H1 (cell line): ENCODE results near the gene NAE1. TPM values are rescaled to one million over a fixed set of nuclear protein-coding genes. Genes with fewer than 3 reads are reported as not detected.

Experiments used
- CTCF ChIA-PET: fragments of 300-600 bp; sonication (Branson Sonifier 250); formaldehyde crosslinking; loops from one replicate; lab custom pipeline; 2021; ENCODE audit not compliant: partially characterized antibody; lab: Charles Lee
- POLR2A ChIA-PET: fragments of 300-600 bp; sonication (Branson Sonifier 250); formaldehyde crosslinking; loops from one replicate; lab custom pipeline; 2021; ENCODE audit warnings: inconsistent platforms; ENCODE audit not compliant: partially characterized antibody; lab: Charles Lee
- DNase-seq, 2 experiments: peaks; one replicate each; pipeline versions ENCODE4 v3.0.0 to v3.0.0-alpha.2; 2010 to 2022; ENCODE audit warnings: low spot score in 2 of 2, low read depth in 1 of 2, mixed read lengths in 1 of 2
- FAIRE-seq: peaks from 2 replicates; lab custom pipeline; 2011; peaks lifted over from hg19 to GRCh38; lab: Jason Lieb, UNC
- H2AFZ ChIP-seq: 2 replicates; pipeline ENCODE4 v1.8.1; 2012; ENCODE audit warnings: low read length, inconsistent platforms
- H2AK5ac ChIP-seq: 2 replicates; pipeline ENCODE4 v1.6.1; 2013; ENCODE audit warnings: low read depth, low read length
- H2BK120ac ChIP-seq: replicated peaks from 2 replicates; pipeline ENCODE3; 2013; ENCODE audit warnings: low read depth, low read length, inconsistent platforms
- H2BK12ac ChIP-seq: 2 replicates; pipeline ENCODE4 v1.6.1; 2013; ENCODE audit warnings: low read depth, low read length
- H2BK15ac ChIP-seq: 2 replicates; pipeline ENCODE4 v1.6.1; 2013; ENCODE audit warnings: low read length
- H2BK20ac ChIP-seq: 2 replicates; pipeline ENCODE4 v1.6.1; 2013; ENCODE audit warnings: low read length
- H2BK5ac ChIP-seq: 2 replicates; pipeline ENCODE4 v1.6.1; 2013; ENCODE audit warnings: low read depth, low read length
- H3K14ac ChIP-seq: 2 replicates; pipeline ENCODE4 v1.6.1; 2013; ENCODE audit warnings: inconsistent platforms; ENCODE audit not compliant: insufficient read length
- H3K18ac ChIP-seq: 2 replicates; pipeline ENCODE4 v1.6.1; 2013; ENCODE audit warnings: low read length; ENCODE audit errors: extremely low read depth
- H3K23ac ChIP-seq: 2 replicates; pipeline ENCODE4 v1.6.1; 2013; ENCODE audit warnings: inconsistent platforms; ENCODE audit not compliant: insufficient read length
- H3K23me2 ChIP-seq: 2 replicates; pipeline ENCODE4 v1.6.1; 2013; ENCODE audit warnings: low read depth, low read length
- H3K27ac ChIP-seq: 2 replicates; pipeline ENCODE4 v1.6.1; 2011; ENCODE audit warnings: low read depth, low read length, inconsistent platforms
- H3K27me3 ChIP-seq, 4 experiments: replicated peaks in 1 of 4; 1 replicate in 1 of 4; 2 replicates in 3 of 4; pipeline versions ENCODE4 v1.6.1 to v1.8.1; 2011 to 2013; ENCODE audit warnings: low read length in 3 of 4, mild to moderate bottlenecking in 3 of 4, inconsistent platforms in 2 of 4, mixed read lengths in 2 of 4, moderate library complexity in 1 of 4; ENCODE audit not compliant: control insufficient read depth in 3 of 4, insufficient read depth in 3 of 4; ENCODE audit errors: extremely low read depth in 1 of 4
- H3K36me3 ChIP-seq, 4 experiments: 2 replicates each; pipeline versions ENCODE4 v1.6.1 to v1.8.1; 2011 to 2013; ENCODE audit warnings: mild to moderate bottlenecking in 4 of 4, low read length in 3 of 4, moderate library complexity in 2 of 4, control low read depth in 1 of 4, inconsistent platforms in 1 of 4; ENCODE audit not compliant: insufficient read depth in 4 of 4, control insufficient read depth in 2 of 4
- H3K4ac ChIP-seq: replicated peaks from 2 replicates; pipeline ENCODE3; 2013; ENCODE audit warnings: low read length, low read depth, mixed read lengths, inconsistent platforms; ENCODE audit not compliant: insufficient read length
- H3K4me1 ChIP-seq, 4 experiments: replicated peaks in 1 of 4; 1 replicate in 1 of 4; 2 replicates in 3 of 4; pipeline versions ENCODE4 v1.6.1 to v1.8.1; 2011 to 2013; ENCODE audit warnings: low read length in 3 of 4, inconsistent platforms in 2 of 4, mixed read lengths in 1 of 4; ENCODE audit not compliant: insufficient read depth in 4 of 4, control insufficient read depth in 3 of 4
- H3K4me2 ChIP-seq, 2 experiments: 2 replicates each; pipeline versions ENCODE4 v1.6.1 to v1.8.1; 2011 to 2013; ENCODE audit warnings: low read depth in 2 of 2, low read length in 2 of 2, control low read depth in 1 of 2, inconsistent platforms in 1 of 2, mild to moderate bottlenecking in 1 of 2; ENCODE audit not compliant: insufficient read depth in 1 of 2
- H3K4me3 ChIP-seq, 4 experiments: fragments of 200-600, 300-600 bp in 1 of 4; sonication (generic), shearing (Covaris generic), sonication (Bioruptor Twin) in 1 of 4; 2 replicates each; pipeline versions ENCODE4 v1.5.1 to v1.8.1; 2011 to 2016; ENCODE audit warnings: low read length in 4 of 4, low read depth in 3 of 4, control low read depth in 2 of 4, inconsistent platforms in 2 of 4, mild to moderate bottlenecking in 2 of 4, mixed read lengths in 1 of 4, moderate library complexity in 1 of 4; ENCODE audit not compliant: insufficient read depth in 2 of 4; ENCODE audit errors: extremely low read depth in 1 of 4
- H3K56ac ChIP-seq: replicated peaks from 2 replicates; pipeline ENCODE3; 2013; ENCODE audit warnings: low read depth, mild to moderate bottlenecking, mixed read lengths, low read length, inconsistent platforms; ENCODE audit not compliant: insufficient read length
- H3K79me1 ChIP-seq: 2 replicates; pipeline ENCODE4 v1.6.1; 2013; ENCODE audit warnings: low read depth, low read length, control low read depth
- H3K79me2 ChIP-seq, 2 experiments: 2 replicates each; pipeline versions ENCODE4 v1.6.1 to v1.8.1; 2012 to 2013; ENCODE audit warnings: low read length in 2 of 2, mild to moderate bottlenecking in 2 of 2, inconsistent platforms in 1 of 2; ENCODE audit not compliant: insufficient read depth in 2 of 2, control insufficient read depth in 1 of 2
- H3K9ac ChIP-seq, 4 experiments: replicated peaks in 1 of 4; 1 replicate in 1 of 4; 2 replicates in 3 of 4; pipeline versions ENCODE4 v1.6.1 to v1.8.1; 2011 to 2013; ENCODE audit warnings: low read depth in 3 of 4, low read length in 3 of 4, control low read depth in 2 of 4, mild to moderate bottlenecking in 2 of 4, moderate library complexity in 2 of 4, inconsistent platforms in 1 of 4; ENCODE audit errors: extremely low read depth in 1 of 4
- H3K9me3 ChIP-seq, 2 experiments: 2 replicates each; pipeline versions ENCODE4 v1.6.1 to v1.8.1; 2012 to 2013; ENCODE audit warnings: mild to moderate bottlenecking in 2 of 2, moderate library complexity in 2 of 2, control low read depth in 1 of 2, inconsistent platforms in 1 of 2, low read depth in 1 of 2, low read length in 1 of 2, mixed read lengths in 1 of 2; ENCODE audit not compliant: insufficient read depth in 2 of 2
- H4K20me1 ChIP-seq, 2 experiments: replicated peaks in 1 of 2; 2 replicates each; pipeline versions ENCODE3 to v1.8.1; 2011 to 2013; ENCODE audit warnings: inconsistent platforms in 2 of 2, low read length in 2 of 2, mild to moderate bottlenecking in 1 of 2; ENCODE audit not compliant: insufficient read depth in 2 of 2, control insufficient read depth in 1 of 2
- H4K5ac ChIP-seq: 2 replicates; pipeline ENCODE4 v1.6.1; 2013; ENCODE audit warnings: low read length, low read depth, mixed read lengths, inconsistent platforms; ENCODE audit not compliant: insufficient read length
- H4K8ac ChIP-seq: 2 replicates; pipeline ENCODE4 v1.8.0; 2013; ENCODE audit warnings: mild to moderate bottlenecking, moderate library complexity, low read length, inconsistent platforms; ENCODE audit not compliant: insufficient read depth; ENCODE audit errors: extremely low read depth
- H4K91ac ChIP-seq: replicated peaks from 2 replicates; pipeline ENCODE3; 2013; ENCODE audit warnings: low read length, mixed read lengths, inconsistent platforms; ENCODE audit not compliant: insufficient read length
- ATF3 ChIP-seq: IDR thresholded peaks from 2 replicates; pipeline ENCODE4 v1.6.1; 2011; ENCODE audit warnings: low read depth, mild to moderate bottlenecking, low read length; ENCODE audit not compliant: insufficient read depth
- CEBPB ChIP-seq: IDR thresholded peaks from 2 replicates; pipeline ENCODE4 v1.6.1; 2012; ENCODE audit warnings: low read depth, low read length
- WGBS, 2 experiments: shearing (Covaris generic) in 1 of 2; methylation state at CpG; one replicate each; pipeline versions ENCODE4 v1.1.6 to v1.1.7; 2013 to 2015; ENCODE audit warnings: low lambda C conversion rate in 2 of 2, mixed read lengths in 2 of 2, inconsistent platforms in 1 of 2, low coverage in 1 of 2, missing lambda C conversion rate in 1 of 2; ENCODE audit not compliant: insufficient replicate concordance in 2 of 2, insufficient coverage in 1 of 2, insufficient read length in 1 of 2; ENCODE audit errors: extremely low coverage in 1 of 2, missing lambda C conversion rate in 1 of 2; 5-methylcytosine and 5-hydroxymethylcytosine counted together
- polyA plus RNA-seq, 7 experiments: library from polyadenylated mRNA; depleted of rRNA in 3 of 7; stranded (reverse) in 5 of 7; unstranded in 2 of 7; fragments of >200 nt in 5 of 7; fragments of 200-250 nt in 2 of 7; gene quantifications; 1 replicate in 5 of 7; 2 replicates in 1 of 7; 4 replicates in 1 of 7; pipeline versions ENCODE4 v1.2.1 to v1.2.3, GENCODE V29; 2011 to 2013; ENCODE audit warnings: missing spikeins in 2 of 7, mixed read lengths in 2 of 7
- total RNA-seq: library from RNA; stranded (reverse); fragmentation: NEBNext Ultra II Directional; extraction: Animal tissue kit (Norgen Biotek cat#: 25700); gene quantifications from 2 replicates; pipeline ENCODE4 v1.2.1, GENCODE V29; 2021

Gene NAE1
- total and polyA plus RNA-seq, 2 of the 8 experiments (the other 6 are each of a cell fraction or from before 2014, with no cell fraction given): 66.6 to 155 TPM

DNA sequence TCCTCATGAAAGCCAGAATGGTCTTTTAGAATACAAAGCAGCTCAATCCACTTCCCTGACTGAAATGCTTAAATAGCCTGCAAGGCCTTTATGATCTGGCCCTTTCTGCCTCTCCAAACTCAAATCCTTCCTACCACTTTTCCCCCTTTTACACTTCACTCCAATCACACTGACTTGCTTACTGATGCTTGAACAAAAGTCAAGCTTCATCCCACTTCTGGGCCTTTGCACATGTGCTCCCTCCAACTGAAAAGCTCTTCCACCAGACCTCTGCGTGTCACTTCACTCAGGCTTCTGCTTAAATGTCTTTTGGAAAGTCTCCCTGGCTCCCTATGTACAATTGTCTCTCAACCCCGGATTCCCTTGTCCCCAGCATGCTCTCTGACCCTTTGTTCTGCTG lies 16.0 kb downstream of the NAE1 start:
- H3K18ac ChIP-seq: no peak overlapping the region
- no peak overlapping the region for H4K91ac ChIP-seq
- CTCF ChIA-PET: interaction anchor here (1.2 to 1.3 kb wide), 2 partner anchors 56 to 163 kb away, joined by 3 to 4 read pairs; no protein-coding TSS in a partner anchor
- H3K4me1 ChIP-seq: no peaks in the 10 kb centered on the region
- H2BK5ac ChIP-seq: no peak overlapping the region
- H3K9ac ChIP-seq: no peak overlapping the region
- H3K27ac ChIP-seq: no peak overlapping the region
- H3K4ac ChIP-seq: no peak overlapping the region
- no peak for FAIRE-seq
- H3K14ac ChIP-seq: no peak overlapping the region
- H3K9me3 ChIP-seq: no peaks in the 10 kb centered on the region
- H4K8ac ChIP-seq: no peak overlapping the region
- no peak overlapping the region for H2BK120ac ChIP-seq
- no peak overlapping the region for H2BK20ac ChIP-seq
- POLR2A ChIA-PET: interaction anchor here (0.8 to 7.2 kb wide), 5 partner anchors 12 to 87 kb away, joined by 3 to 67 read pairs (median 3); partner anchors contain the start of genes NAE1 and TERB1
- H2BK15ac ChIP-seq: no peak overlapping the region
- no peak overlapping the region for H3K56ac ChIP-seq
- H3K79me1 ChIP-seq: no peaks in the 10 kb centered on the region
- no peak for DNase-seq
- no peak overlapping the region for H2AK5ac ChIP-seq
- no peaks in the 10 kb centered on the region for H3K27me3 ChIP-seq
- no peak overlapping the region for H3K4me2 ChIP-seq
- H3K4me3 ChIP-seq: no peak overlapping the region
- no peaks in the 10 kb centered on the region for H3K79me2 ChIP-seq
- H3K23ac ChIP-seq: no peak overlapping the region
- no peak overlapping the region for H2BK12ac ChIP-seq
- H2AFZ ChIP-seq: no peak overlapping the region
- H4K20me1 ChIP-seq: peaks cover 0 to 6% of the 10 kb centered on the region in 2 experiments
- H3K36me3 ChIP-seq: peaks cover 11 to 80% (median 53%) of the 10 kb centered on the region in 4 experiments
- 95% methylated on average over 2 of the region's 2 CpGs; no CpG with 5 or more reads in 1 of the 2 experiments for WGBS, 2 experiments
- H4K5ac ChIP-seq: no peak overlapping the region
- H3K23me2 ChIP-seq: no peaks in the 10 kb centered on the region
- TF ChIP-seq ATF3 (no peak), CEBPB (no peak)
